IMR-90 (cell line): ENCODE results near the gene LMO1. TPM values are rescaled to one million over a fixed set of nuclear protein-coding genes. Genes with fewer than 3 reads are reported as not detected.

Experiments
- ATAC-seq: fragments of 200-7000 bp; cut with Tn5 transposase; 2 replicates; pipeline ENCODE4 v1.9.1; 2020; ENCODE audit warnings: low read depth, mild to moderate bottlenecking, moderate library complexity
- BruUV-seq: library from RNA; stranded (reverse); fragments of 400-500 nt; replicated peaks from 2 replicates; lab custom pipeline; 2021; lab: Mats Ljungman, UMichigan
- CTCF ChIA-PET: fragments of 300-600 bp; formaldehyde crosslinking; extraction: SDS; loops from one replicate; lab custom pipeline; 2021; ENCODE audit warnings: antibody characterized with exemption; lab: Yijun Ruan, JAX
- POLR2A ChIA-PET: fragments of 300-600 bp; sonication (Branson Sonifier 250); formaldehyde crosslinking; loops from one replicate; lab custom pipeline; 2022; ENCODE audit warnings: antibody characterized with exemption; ENCODE audit not compliant: unreplicated experiment; lab: Charles Lee
- DNase-seq: peaks from one replicate; pipeline ENCODE4 v3.0.0; 2013
- H2AFZ ChIP-seq: replicated peaks from 2 replicates; pipeline ENCODE3; 2013; ENCODE audit warnings: low read length, mild to moderate bottlenecking; ENCODE audit not compliant: poor library complexity
- H2AK5ac ChIP-seq: 2 replicates; pipeline ENCODE4 v1.6.1; 2013; ENCODE audit warnings: low read depth, low read length, inconsistent platforms
- H2AK9ac ChIP-seq: replicated peaks from 2 replicates; pipeline ENCODE3; 2013; ENCODE audit warnings: mild to moderate bottlenecking, low read depth, low read length, moderate library complexity; ENCODE audit not compliant: poor library complexity
- H2BK120ac ChIP-seq: 2 replicates; pipeline ENCODE4 v1.6.1; 2013; ENCODE audit warnings: low read depth, low read length, inconsistent platforms
- H2BK15ac ChIP-seq: 3 replicates; pipeline ENCODE4 v1.6.1; 2013; ENCODE audit warnings: low read depth, low read length, inconsistent platforms
- H2BK20ac ChIP-seq: 2 replicates; pipeline ENCODE4 v1.6.1; 2013; ENCODE audit warnings: low read depth, mild to moderate bottlenecking, inconsistent platforms, low read length, moderate library complexity
- H2BK5ac ChIP-seq: 2 replicates; pipeline ENCODE4 v1.6.1; 2013; ENCODE audit warnings: mild to moderate bottlenecking, low read depth, low read length, inconsistent platforms; ENCODE audit not compliant: poor library complexity, severe bottlenecking
- H3K14ac ChIP-seq: replicated peaks from 2 replicates; pipeline ENCODE4 v1.6.1; 2013; ENCODE audit warnings: low read depth, low read length, inconsistent platforms
- H3K18ac ChIP-seq: 2 replicates; pipeline ENCODE4 v1.6.1; 2013; ENCODE audit warnings: low read depth, low read length, control low read depth
- H3K23ac ChIP-seq: 2 replicates; pipeline ENCODE4 v1.6.1; 2013; ENCODE audit warnings: low read depth, low read length, inconsistent platforms
- H3K27ac ChIP-seq: 2 replicates; pipeline ENCODE4 v1.5.1; 2013; ENCODE audit warnings: mild to moderate bottlenecking, control low read depth, low read length; ENCODE audit not compliant: insufficient read depth
- H3K27me3 ChIP-seq: 2 replicates; pipeline ENCODE4 v1.6.1; 2013; ENCODE audit warnings: low read length; ENCODE audit not compliant: control insufficient read depth, insufficient read depth
- H3K36me3 ChIP-seq: 2 replicates; pipeline ENCODE4 v1.6.1; 2013; ENCODE audit warnings: low read length, mixed read lengths; ENCODE audit not compliant: control insufficient read depth, insufficient read depth
- H3K4ac ChIP-seq: 2 replicates; pipeline ENCODE4 v1.6.1; 2013; ENCODE audit warnings: low read depth, low read length, inconsistent platforms
- H3K4me1 ChIP-seq: 2 replicates; pipeline ENCODE4 v1.6.1; 2013; ENCODE audit warnings: low read length, mixed read lengths; ENCODE audit not compliant: control insufficient read depth, insufficient read depth
- H3K4me2 ChIP-seq: 2 replicates; pipeline ENCODE4 v1.6.1; 2013; ENCODE audit warnings: low read depth, mild to moderate bottlenecking, control low read depth, low read length, moderate library complexity
- H3K4me3 ChIP-seq: 2 replicates; pipeline ENCODE4 v1.5.1; 2013; ENCODE audit warnings: low read depth, mild to moderate bottlenecking, control low read depth, low read length, moderate library complexity; ENCODE audit not compliant: insufficient read depth
- H3K56ac ChIP-seq: 2 replicates; pipeline ENCODE4 v1.6.1; 2013; ENCODE audit warnings: low read length, inconsistent platforms; ENCODE audit not compliant: insufficient read depth; ENCODE audit errors: extremely low read depth
- H3K79me1 ChIP-seq, 2 experiments: 2 replicates each; pipeline ENCODE4 v1.6.1; 2013; ENCODE audit warnings: low read length in 2 of 2, inconsistent platforms in 1 of 2, low read depth in 1 of 2
- H3K9ac ChIP-seq: 2 replicates; pipeline ENCODE4 v1.6.1; 2013; ENCODE audit warnings: low read depth, low read length, control low read depth
- H3K9me1 ChIP-seq: 2 replicates; pipeline ENCODE4 v1.6.1; 2013; ENCODE audit warnings: low read length, inconsistent platforms; ENCODE audit not compliant: insufficient read depth
- H3K9me3 ChIP-seq: 2 replicates; pipeline ENCODE4 v1.6.1; 2013; ENCODE audit warnings: low read length; ENCODE audit not compliant: control insufficient read depth, insufficient read depth
- H4K20me1 ChIP-seq: 2 replicates; pipeline ENCODE4 v1.6.1; 2013; ENCODE audit warnings: low read length, inconsistent platforms; ENCODE audit not compliant: insufficient read depth
- H4K5ac ChIP-seq: 2 replicates; pipeline ENCODE4 v1.6.1; 2013; ENCODE audit warnings: mild to moderate bottlenecking, low read depth, low read length, control low read depth
- H4K8ac ChIP-seq, 2 experiments: 2 replicates each; pipeline ENCODE4 v1.6.1; 2013; ENCODE audit warnings: low read depth in 2 of 2, low read length in 2 of 2, control low read depth in 1 of 2, inconsistent platforms in 1 of 2
- H4K91ac ChIP-seq: 2 replicates; pipeline ENCODE4 v1.6.1; 2013; ENCODE audit warnings: low read depth, low read length, inconsistent platforms; ENCODE audit not compliant: insufficient read depth
- CHD1 ChIP-seq: IDR thresholded peaks from 2 replicates; pipeline ENCODE4 v1.6.1; 2012; ENCODE audit warnings: low read depth, low read length, improper control_type of control experiment
- ELK1 ChIP-seq: fragments of 150-350 bp; IDR thresholded peaks from 2 replicates; pipeline ENCODE4 v1.6.1; 2016; ENCODE audit warnings: low read depth, mild to moderate bottlenecking, low read length, moderate library complexity, borderline replicate concordance
- MAFK ChIP-seq: IDR thresholded peaks from 2 replicates; pipeline ENCODE4 v1.6.1; 2012; ENCODE audit warnings: low read depth, low read length, improper control_type of control experiment
- NFE2L2 ChIP-seq: fragments of 150-350 bp; IDR thresholded peaks from 2 replicates; pipeline ENCODE4 v1.6.1; 2016; ENCODE audit warnings: low read depth, mild to moderate bottlenecking, low read length
- RAD21 ChIP-seq: IDR thresholded peaks from 2 replicates; pipeline ENCODE4 v1.6.1; 2012; ENCODE audit warnings: low read length, improper control_type of control experiment
- RCOR1 ChIP-seq: IDR thresholded peaks from 2 replicates; pipeline ENCODE4 v1.6.1; 2012; ENCODE audit warnings: mild to moderate bottlenecking, low read length, improper control_type of control experiment; ENCODE audit not compliant: insufficient replicate concordance
- RFX5 ChIP-seq: IDR thresholded peaks from 2 replicates; pipeline ENCODE4 v1.8.0; 2012; ENCODE audit warnings: low read depth, mild to moderate bottlenecking, low read length, moderate library complexity
- SMC3 ChIP-seq: fragments of 150-350 bp; IDR thresholded peaks from 2 replicates; pipeline ENCODE4 v1.6.1; 2016; ENCODE audit warnings: low read depth, mild to moderate bottlenecking, antibody characterized with exemption, low read length, moderate library complexity
- WGBS, 2 experiments: methylation state at CpG; one replicate each; pipeline versions ENCODE4 v1.1.5 to v1.1.7; 2013; ENCODE audit warnings: missing lambda C conversion rate in 2 of 2; ENCODE audit not compliant: insufficient read length in 1 of 2; ENCODE audit errors: extremely low coverage in 2 of 2; 5-methylcytosine and 5-hydroxymethylcytosine counted together
- dilution Hi-C: fragments of 300-500 bp; cut with HindIII; formaldehyde crosslinking; loops from one replicate; pipeline ENCODE4 v1.14.3; 2018; ENCODE audit warnings: low sequenced_read_pairs; ENCODE audit not compliant: unreplicated experiment
- in situ Hi-C: fragments of 300-500 bp; cut with MboI; formaldehyde crosslinking; loops from 3 replicates; pipeline ENCODE4 v1.14.3; 2019; ENCODE audit warnings: low sequenced_read_pairs, inconsistent platforms, mixed read lengths
- intact Hi-C: fragments of 100-400 bp; cut with micrococcal nuclease; formaldehyde crosslinking; loops from 2 replicates; pipeline ENCODE4 v1.10.0; 2022
- polyA plus RNA-seq, 3 experiments: library from polyadenylated mRNA; depleted of rRNA; stranded (reverse); fragments of >200 nt; gene quantifications; 2 replicates each; pipeline ENCODE4 v1.2.3, GENCODE V29; 2012; ENCODE audit warnings: low replicate concordance in 1 of 3
- total RNA-seq: library from RNA; depleted of rRNA; stranded (reverse); fragments of >200 nt; gene quantifications from 2 replicates; pipeline ENCODE4 v1.2.3, GENCODE V29; 2012
- TF ChIP-seq, protein P1 (sequence below): conservative IDR thresholded peaks from 2 replicates; pipeline ENCODE4 v1.5.1; 2012; ENCODE audit warnings: mild to moderate bottlenecking, low read depth, low read length, improper control_type of control experiment
- TF ChIP-seq, protein P2 (sequence below): fragments of 150-350 bp; IDR thresholded peaks from 2 replicates; pipeline ENCODE4 v1.6.1; 2017; ENCODE audit warnings: mild to moderate bottlenecking, antibody characterized with exemption, low read length, low read depth

LMO1 gene
- total and polyA plus RNA-seq, 2 of the 4 experiments (the other 2 are of a cell fraction), result not detected

DNA sequence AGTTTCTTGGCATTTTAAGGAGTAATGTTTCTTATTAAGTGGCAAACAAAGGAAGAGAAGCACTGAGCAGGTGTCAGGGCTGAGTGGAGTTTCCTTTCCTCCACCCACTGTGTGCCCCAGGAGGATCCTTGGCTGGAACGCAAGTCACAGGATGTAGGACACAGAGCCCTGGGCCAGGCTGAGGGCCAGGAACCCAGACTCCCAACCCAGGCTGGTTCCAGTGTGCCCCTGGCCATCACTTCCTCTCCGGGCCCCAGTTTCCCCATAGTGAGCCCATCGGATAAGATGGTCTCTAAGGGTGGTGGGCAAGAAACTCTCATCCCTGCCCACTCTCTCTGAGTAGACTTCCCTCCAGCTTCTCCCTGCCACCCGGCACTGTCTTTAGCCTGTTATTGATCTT, 45.3 kb downstream of the LMO1 start:
- intact Hi-C loops (no loop called here), in situ Hi-C loops (no loop called here), dilution Hi-C loops (no loop called here)
- no TSS peak for BruUV-seq
- H3K56ac ChIP-seq, result no peak overlapping the region
- H3K9ac ChIP-seq, result no peak overlapping the region
- no peak overlapping the region for H2BK5ac ChIP-seq
- peaks cover 27% of the 10 kb centered on the region for H3K27me3 ChIP-seq
- no peaks in the 10 kb centered on the region for H3K36me3 ChIP-seq
- ChIA-PET POLR2A (no interaction called here), CTCF (no interaction called here)
- no peak overlapping the region for H3K23ac ChIP-seq
- no peak overlapping the region for H2BK120ac ChIP-seq
- H3K4me1 ChIP-seq, result no peaks in the 10 kb centered on the region
- H3K14ac ChIP-seq, result no peak overlapping the region
- TF ChIP-seq MAFK (no peak), SMC3 (no peak), RAD21 (no peak), CHD1 (no peak), RFX5 (no peak), NFE2L2 (no peak), RCOR1 (no peak), ELK1 (no peak)
- TF ChIP-seq, protein P1, sequence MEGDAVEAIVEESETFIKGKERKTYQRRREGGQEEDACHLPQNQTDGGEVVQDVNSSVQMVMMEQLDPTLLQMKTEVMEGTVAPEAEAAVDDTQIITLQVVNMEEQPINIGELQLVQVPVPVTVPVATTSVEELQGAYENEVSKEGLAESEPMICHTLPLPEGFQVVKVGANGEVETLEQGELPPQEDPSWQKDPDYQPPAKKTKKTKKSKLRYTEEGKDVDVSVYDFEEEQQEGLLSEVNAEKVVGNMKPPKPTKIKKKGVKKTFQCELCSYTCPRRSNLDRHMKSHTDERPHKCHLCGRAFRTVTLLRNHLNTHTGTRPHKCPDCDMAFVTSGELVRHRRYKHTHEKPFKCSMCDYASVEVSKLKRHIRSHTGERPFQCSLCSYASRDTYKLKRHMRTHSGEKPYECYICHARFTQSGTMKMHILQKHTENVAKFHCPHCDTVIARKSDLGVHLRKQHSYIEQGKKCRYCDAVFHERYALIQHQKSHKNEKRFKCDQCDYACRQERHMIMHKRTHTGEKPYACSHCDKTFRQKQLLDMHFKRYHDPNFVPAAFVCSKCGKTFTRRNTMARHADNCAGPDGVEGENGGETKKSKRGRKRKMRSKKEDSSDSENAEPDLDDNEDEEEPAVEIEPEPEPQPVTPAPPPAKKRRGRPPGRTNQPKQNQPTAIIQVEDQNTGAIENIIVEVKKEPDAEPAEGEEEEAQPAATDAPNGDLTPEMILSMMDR, result no peak
- TF ChIP-seq, protein P2, sequence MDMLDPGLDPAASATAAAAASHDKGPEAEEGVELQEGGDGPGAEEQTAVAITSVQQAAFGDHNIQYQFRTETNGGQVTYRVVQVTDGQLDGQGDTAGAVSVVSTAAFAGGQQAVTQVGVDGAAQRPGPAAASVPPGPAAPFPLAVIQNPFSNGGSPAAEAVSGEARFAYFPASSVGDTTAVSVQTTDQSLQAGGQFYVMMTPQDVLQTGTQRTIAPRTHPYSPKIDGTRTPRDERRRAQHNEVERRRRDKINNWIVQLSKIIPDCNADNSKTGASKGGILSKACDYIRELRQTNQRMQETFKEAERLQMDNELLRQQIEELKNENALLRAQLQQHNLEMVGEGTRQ, result no peak
- H4K20me1 ChIP-seq, result no peaks in the 10 kb centered on the region
- H3K9me1 ChIP-seq, result no peaks in the 10 kb centered on the region
- H3K27ac ChIP-seq, result no peak overlapping the region
- H3K18ac ChIP-seq, result no peak overlapping the region
- ATAC-seq, result no peak
- no peak overlapping the region for H4K5ac ChIP-seq
- H3K4ac ChIP-seq, result no peak overlapping the region
- H2AK9ac ChIP-seq, result no peak overlapping the region
- no peak overlapping the region for H3K4me3 ChIP-seq
- no peaks in the 10 kb centered on the region for H3K9me3 ChIP-seq
- no peak overlapping the region for H3K4me2 ChIP-seq
- no peak overlapping the region for H4K91ac ChIP-seq
- H2AK5ac ChIP-seq, result no peak overlapping the region
- DNase-seq, result no peak
- no CpG with 5 or more reads among the region's 4 CpGs for WGBS, 2 experiments
- no peak overlapping the region for H2AFZ ChIP-seq
- no peak overlapping the region for H2BK15ac ChIP-seq
- H2BK20ac ChIP-seq, result no peak overlapping the region
- no peak overlapping the region for H4K8ac ChIP-seq
- H3K79me1 ChIP-seq, result no peaks in the 10 kb centered on the region
